Suprapubic skin (tissue), 4 donors: Measurements from ENCODE around the gene MMP8. TPM values are rescaled to one million over a fixed set of nuclear protein-coding genes. Genes with fewer than 3 reads are reported as not detected.

Source experiments
- DNase-seq, 2 donors: peaks; one replicate each; pipeline ENCODE4 v3.0.0-alpha.2; 2019; ENCODE audit warnings: low spot score in 2 of 2
- H3K27ac ChIP-seq: fragments of 200-600 bp; sonication (generic); one replicate; pipeline ENCODE4 v1.5.1; 2019
- H3K27me3 ChIP-seq: fragments of 200-600 bp; sonication (generic); one replicate; pipeline ENCODE4 v1.5.1; 2019
- H3K36me3 ChIP-seq: fragments of 200-600 bp; sonication (generic); one replicate; pipeline ENCODE4 v1.5.1; 2019
- H3K4me1 ChIP-seq: fragments of 200-600 bp; sonication (generic); one replicate; pipeline ENCODE4 v1.5.1; 2019
- H3K4me3 ChIP-seq: fragments of 200-600 bp; sonication (generic); one replicate; pipeline ENCODE4 v1.5.1; 2019; ENCODE audit warnings: mild to moderate bottlenecking
- H3K9me3 ChIP-seq: fragments of 200-600 bp; sonication (generic); one replicate; pipeline ENCODE4 v1.5.1; 2019
- EP300 ChIP-seq: sonication (generic); formaldehyde crosslinking; IDR thresholded peaks from one replicate; pipeline ENCODE4 v1.6.1; 2017; ENCODE audit warnings: antibody characterized with exemption
- POLR2A ChIP-seq, 2 donors: fragments of 450-650 bp; IDR thresholded peaks; one replicate each; pipeline ENCODE4 v1.6.1; 2017; ENCODE audit warnings: antibody characterized with exemption in 2 of 2, mild to moderate bottlenecking in 2 of 2, moderate library complexity in 2 of 2
- POLR2AphosphoS5 ChIP-seq, 3 donors: sonication (generic); formaldehyde crosslinking; IDR thresholded peaks; one replicate each; pipeline ENCODE4 v1.6.1; 2017; ENCODE audit warnings: antibody characterized with exemption in 3 of 3
- WGBS: methylation state at CpG from one replicate; pipeline ENCODE4 v1.1.5; 2018; 5-methylcytosine and 5-hydroxymethylcytosine counted together
- total RNA-seq, 4 donors: library from RNA; depleted of rRNA; stranded (reverse); fragments of >200 nt; gene quantifications; one replicate each; pipeline ENCODE4 v1.1.0, GENCODE V29; 2016
- TF ChIP-seq, protein P1 (sequence below), 2 donors: fragments of 200-600 bp in 1 of 2; fragments of 450-650 bp in 1 of 2; sonication (generic) in 1 of 2; IDR thresholded peaks; one replicate each; pipeline ENCODE4 v1.5.1; 2016 to 2019; ENCODE audit warnings: antibody characterized with exemption in 2 of 2, mild to moderate bottlenecking in 1 of 2, moderate library complexity in 1 of 2

MMP8 gene
- total RNA-seq, 4 donors from 2014 or later: 0.15 TPM; not detected in 3

DNA sequence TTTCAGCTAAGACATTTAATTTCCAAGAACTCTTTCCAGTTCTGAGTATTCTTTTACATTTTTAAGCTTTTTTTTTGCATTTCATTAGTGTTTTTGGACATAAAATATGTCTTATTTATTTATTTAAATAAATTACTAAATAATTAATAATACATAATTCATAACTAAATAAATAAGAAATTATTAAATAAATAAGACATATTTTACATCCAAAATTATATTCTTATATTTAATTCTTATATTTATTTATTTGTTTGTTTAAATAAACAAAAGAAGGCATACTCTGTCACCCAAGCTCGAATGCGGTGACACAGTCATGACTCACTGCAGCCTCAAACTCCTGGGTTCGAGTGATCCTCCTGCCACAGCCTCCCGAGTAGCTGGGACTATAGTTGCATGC lies 16.1 kb downstream of the MMP8 start:
- H3K4me3 ChIP-seq: no peak overlapping the region
- TF ChIP-seq POLR2AphosphoS5 (IDR thresholded peaks at IDR 0.05) (no peak), POLR2A (IDR thresholded peaks at IDR 0.05) (no peak), EP300 (no peak)
- TF ChIP-seq, protein P1, sequence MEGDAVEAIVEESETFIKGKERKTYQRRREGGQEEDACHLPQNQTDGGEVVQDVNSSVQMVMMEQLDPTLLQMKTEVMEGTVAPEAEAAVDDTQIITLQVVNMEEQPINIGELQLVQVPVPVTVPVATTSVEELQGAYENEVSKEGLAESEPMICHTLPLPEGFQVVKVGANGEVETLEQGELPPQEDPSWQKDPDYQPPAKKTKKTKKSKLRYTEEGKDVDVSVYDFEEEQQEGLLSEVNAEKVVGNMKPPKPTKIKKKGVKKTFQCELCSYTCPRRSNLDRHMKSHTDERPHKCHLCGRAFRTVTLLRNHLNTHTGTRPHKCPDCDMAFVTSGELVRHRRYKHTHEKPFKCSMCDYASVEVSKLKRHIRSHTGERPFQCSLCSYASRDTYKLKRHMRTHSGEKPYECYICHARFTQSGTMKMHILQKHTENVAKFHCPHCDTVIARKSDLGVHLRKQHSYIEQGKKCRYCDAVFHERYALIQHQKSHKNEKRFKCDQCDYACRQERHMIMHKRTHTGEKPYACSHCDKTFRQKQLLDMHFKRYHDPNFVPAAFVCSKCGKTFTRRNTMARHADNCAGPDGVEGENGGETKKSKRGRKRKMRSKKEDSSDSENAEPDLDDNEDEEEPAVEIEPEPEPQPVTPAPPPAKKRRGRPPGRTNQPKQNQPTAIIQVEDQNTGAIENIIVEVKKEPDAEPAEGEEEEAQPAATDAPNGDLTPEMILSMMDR (IDR thresholded peaks at IDR 0.05): no peak
- no peaks in the 10 kb centered on the region for H3K9me3 ChIP-seq
- H3K36me3 ChIP-seq: no peaks in the 10 kb centered on the region
- 89% methylated on average over 4 of the region's 4 CpGs for whole genome bisulfite sequencing
- DNase-seq: no peak
- H3K27me3 ChIP-seq: no peaks in the 10 kb centered on the region
- peaks cover 5% of the 10 kb centered on the region for H3K4me1 ChIP-seq
- H3K27ac ChIP-seq: no peak overlapping the region

DNA sequence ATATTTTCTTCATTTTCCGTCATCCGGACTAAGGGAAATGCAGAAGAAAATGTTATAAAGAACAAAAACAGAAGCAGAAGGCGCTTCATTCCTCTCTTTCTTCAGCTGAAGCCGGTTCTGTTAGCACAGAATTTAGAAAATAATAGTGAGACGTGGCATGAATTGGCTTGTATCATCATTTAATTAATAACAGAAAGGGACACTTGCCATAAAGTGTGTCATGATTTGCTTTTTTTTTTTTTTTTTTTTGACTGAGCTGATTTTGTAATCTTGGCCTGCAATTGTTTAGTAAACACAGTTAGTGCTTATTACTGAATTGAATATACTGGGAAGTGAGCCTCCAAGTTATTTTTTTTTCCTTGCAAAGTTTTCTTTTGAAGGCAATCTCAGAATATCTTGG lies 19.1 kb downstream of the MMP8 start, which contains the start of gene MMP27:
MMP27 (minus strand) TSS at position 144 of the 400 bp plus-strand sequence; CDS start at position 89, 55 bp downstream.
- 44% methylated on average over 5 of the region's 5 CpGs for WGBS
- Histone ChIP-seq H3K4me3 (peak within 1 kb of the TSS; percentile 37), H3K27ac (peak within 1 kb of the TSS; percentile 75), H3K27me3 (no peaks in the 10 kb centered on the region), H3K36me3 (no peaks in the 10 kb centered on the region), H3K4me1 (peaks cover 5% of the 10 kb centered on the region), H3K9me3 (no peaks in the 10 kb centered on the region)
- no peak for DNase-seq
- TF ChIP-seq, protein P1 (IDR thresholded peaks at IDR 0.05): no peak
- no peak for TF ChIP-seq EP300
- TF ChIP-seq POLR2A (IDR thresholded peaks at IDR 0.05): no peak
- TF ChIP-seq POLR2AphosphoS5 (IDR thresholded peaks at IDR 0.05): no peak

DNA sequence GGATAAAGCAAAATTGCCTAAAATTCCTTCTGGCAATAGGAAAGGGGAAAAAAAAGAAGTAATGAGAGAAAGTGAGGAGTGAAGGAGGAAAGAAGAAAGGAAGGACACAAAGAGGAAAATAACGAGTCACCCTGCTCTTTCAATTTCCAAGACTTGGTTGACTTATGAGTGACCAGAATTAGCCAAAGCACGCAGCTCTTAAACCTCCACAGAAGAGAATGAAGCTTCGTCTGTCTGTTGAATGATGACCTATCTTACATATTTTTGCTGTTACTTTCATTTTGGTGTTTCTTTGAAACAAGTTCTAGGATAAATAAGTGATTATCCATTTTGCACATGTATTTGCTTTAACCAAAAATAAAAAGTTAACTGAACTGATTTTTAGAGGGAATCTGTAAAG lies 19.9 kb downstream of the MMP8 start:
- H3K27me3 ChIP-seq: no peaks in the 10 kb centered on the region
- DNase-seq: no peak
- no peaks in the 10 kb centered on the region for H3K36me3 ChIP-seq
- TF ChIP-seq POLR2AphosphoS5 (IDR thresholded peaks at IDR 0.05): no peak
- no peak for TF ChIP-seq EP300
- TF ChIP-seq POLR2A (IDR thresholded peaks at IDR 0.05): no peak
- TF ChIP-seq, protein P1 (IDR thresholded peaks at IDR 0.05): no peak
- peak overlapping the region; percentile 75 for H3K27ac ChIP-seq
- peaks cover 5% of the 10 kb centered on the region for H3K4me1 ChIP-seq
- peak overlapping the region; percentile 37 for H3K4me3 ChIP-seq
- 54% methylated on average over 3 of the region's 3 CpGs for WGBS
- H3K9me3 ChIP-seq: no peaks in the 10 kb centered on the region

DNA sequence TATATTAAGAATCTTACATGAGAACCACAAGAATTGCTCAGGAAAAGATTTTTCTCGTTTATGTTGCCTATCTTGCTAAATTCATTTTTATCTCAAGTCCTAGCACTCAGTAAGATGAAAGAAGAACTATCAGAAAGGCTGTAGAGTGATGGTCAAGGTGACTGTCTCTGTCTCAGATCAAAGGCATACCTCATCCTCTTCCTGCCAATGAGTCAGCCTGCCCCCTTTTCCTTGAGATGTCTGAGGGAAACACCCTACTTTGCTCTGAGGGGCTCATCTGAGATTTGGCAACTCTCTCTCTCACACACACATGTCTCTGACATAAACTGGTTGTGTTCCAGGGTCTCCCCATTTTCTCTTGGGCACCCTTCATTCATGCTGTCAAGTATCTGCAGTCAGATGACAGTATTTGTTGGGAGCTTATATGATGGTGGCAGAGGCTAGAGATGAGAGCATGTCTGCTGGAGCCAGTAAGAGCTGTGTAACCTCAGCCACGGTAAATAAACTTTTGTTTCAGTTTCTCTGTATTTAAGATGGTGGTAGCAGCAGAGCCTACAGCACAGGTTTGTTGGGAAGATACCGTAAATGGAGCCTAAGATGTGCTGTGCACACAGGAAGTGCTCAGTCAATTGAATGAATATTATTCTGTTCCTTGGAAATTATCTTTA lies 20.8 kb downstream of the MMP8 start:
- Histone ChIP-seq H3K4me1 (peaks cover 5% of the 10 kb centered on the region), H3K27ac (no peak overlapping the region), H3K9me3 (no peaks in the 10 kb centered on the region), H3K27me3 (no peaks in the 10 kb centered on the region), H3K36me3 (no peaks in the 10 kb centered on the region), H3K4me3 (peak overlapping the region; percentile 37)
- TF ChIP-seq POLR2AphosphoS5 (IDR thresholded peaks at IDR 0.05) (no peak), POLR2A (IDR thresholded peaks at IDR 0.05) (no peak), EP300 (no peak)
- TF ChIP-seq, protein P1 (IDR thresholded peaks at IDR 0.05): no peak
- DNase-seq: no peak
- 70% methylated on average over 3 of the region's 3 CpGs for WGBS

DNA sequence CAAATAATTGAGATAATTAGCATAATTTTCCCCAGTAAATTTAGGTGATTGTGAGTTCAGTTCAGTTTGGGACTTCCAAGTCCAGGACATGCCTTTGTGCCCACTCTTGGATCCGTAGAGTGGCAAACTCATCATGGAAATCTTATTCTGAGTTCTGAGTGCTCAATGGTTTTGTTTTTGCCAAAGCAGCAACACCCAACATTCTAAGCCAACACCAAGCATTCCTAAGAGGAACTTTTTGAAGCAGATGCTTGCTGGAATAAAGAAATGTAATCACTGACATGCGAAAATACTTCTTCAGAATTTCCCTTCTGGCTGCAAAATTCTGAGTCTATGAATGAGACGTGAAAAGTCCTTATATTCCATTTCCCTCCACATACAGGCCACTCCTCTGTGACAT lies 29.6 kb downstream of the MMP8 start:
- Histone ChIP-seq H3K4me3 (no peak overlapping the region), H3K4me1 (peaks cover 4% of the 10 kb centered on the region), H3K36me3 (peaks cover 3% of the 10 kb centered on the region), H3K27me3 (no peaks in the 10 kb centered on the region), H3K9me3 (no peaks in the 10 kb centered on the region), H3K27ac (no peak overlapping the region)
- WGBS: 35% methylated on average over 3 of the region's 3 CpGs
- TF ChIP-seq EP300 (no peak), POLR2AphosphoS5 (IDR thresholded peaks at IDR 0.05) (no peak), POLR2A (IDR thresholded peaks at IDR 0.05) (no peak)
- TF ChIP-seq, protein P1 (IDR thresholded peaks at IDR 0.05): no peak
- no peak for DNase-seq
